PC-9 (cell line): ENCODE measurements around the gene TRPC4AP.

Experiments used
- CTCF ChIP-seq: fragments of 200-600 bp; sonication (generic); conservative IDR thresholded peaks from 2 replicates; pipeline ENCODE4 v1.6.1; 2017; ENCODE audit warnings: mixed run types, antibody characterized with exemption, mild to moderate bottlenecking, moderate library complexity
- EZH2 ChIP-seq: fragments of 200-600 bp; sonication (generic); IDR thresholded peaks from 2 replicates; pipeline ENCODE4 v1.8.0; 2017; ENCODE audit warnings: antibody characterized with exemption, low read depth

GRCh38 chr20:35085477-35086225 lies 7.0 kb downstream of the TRPC4AP start:
- TF ChIP-seq CTCF: no peak
- TF ChIP-seq EZH2: no peak
